Endothelial cell of umbilical vein (primary cell): ENCODE results near the gene SNAPC2. TPM values are rescaled to one million over a fixed set of nuclear protein-coding genes. Genes with fewer than 3 reads are reported as not detected.

Experiments used
- BruUV-seq: library from RNA; stranded (reverse); fragments of 400-500 nt; replicated peaks from 2 replicates; lab custom pipeline; 2021; lab: Mats Ljungman, UMichigan
- CTCF ChIA-PET: fragments of 300-600, 350-600 bp; sonication (Branson Sonifier 250); formaldehyde crosslinking; loops from one replicate; lab custom pipeline; 2021; ENCODE audit warnings: antibody characterized with exemption, inconsistent platforms; lab: Charles Lee
- POLR2A ChIA-PET: fragments of 300-600, 350-600 bp; sonication (Branson Sonifier 250); formaldehyde crosslinking; loops from one replicate; lab custom pipeline; 2021; ENCODE audit warnings: antibody characterized with exemption, inconsistent platforms; lab: Charles Lee
- DNase-seq: peaks from one replicate; pipeline ENCODE4 v3.0.0-alpha.2; 2011; ENCODE audit warnings: low read depth, low spot score
- FAIRE-seq: peaks from 2 replicates; lab custom pipeline; 2011; peaks lifted over from hg19 to GRCh38; lab: Jason Lieb, UNC
- H2AFZ ChIP-seq: 2 replicates; pipeline ENCODE4 v1.6.0; 2012; ENCODE audit warnings: low read depth, low read length, control low read depth, inconsistent platforms
- H3K27ac ChIP-seq: 2 replicates; pipeline ENCODE4 v1.5.1; 2011; ENCODE audit warnings: low read depth, mild to moderate bottlenecking, control low read depth, low read length, moderate library complexity; ENCODE audit not compliant: insufficient read depth
- H3K27me3 ChIP-seq, 2 experiments: 2 replicates each; pipeline versions ENCODE4 v1.6.0 to v1.6.1; 2011; ENCODE audit warnings: low read length in 2 of 2, mixed read lengths in 1 of 2; ENCODE audit not compliant: control insufficient read depth in 2 of 2, insufficient read depth in 2 of 2
- H3K36me3 ChIP-seq, 2 experiments: 2 replicates in 1 of 2; 3 replicates in 1 of 2; pipeline ENCODE4 v1.5.1; 2011; ENCODE audit warnings: low read length in 2 of 2, mild to moderate bottlenecking in 1 of 2, moderate library complexity in 1 of 2; ENCODE audit not compliant: control insufficient read depth in 2 of 2, insufficient read depth in 2 of 2; ENCODE audit errors: extremely low read depth in 1 of 2
- H3K4me1 ChIP-seq: 3 replicates; pipeline ENCODE4 v1.5.1; 2011; ENCODE audit warnings: mild to moderate bottlenecking, low read length; ENCODE audit not compliant: control insufficient read depth, insufficient read depth; ENCODE audit errors: extremely low read depth
- H3K4me2 ChIP-seq: 2 replicates; pipeline ENCODE4 v1.6.1; 2011; ENCODE audit warnings: low read length, control low read depth, mixed read lengths; ENCODE audit not compliant: insufficient read depth
- H3K4me3 ChIP-seq, 3 experiments: fragments of 200-600 bp in 1 of 3; sonication (generic), shearing (Covaris generic) in 1 of 3; replicated peaks in 1 of 3; 2 replicates each; pipeline ENCODE4 v1.5.1; 2011 to 2016; ENCODE audit warnings: control low read depth in 3 of 3, low read length in 3 of 3, mild to moderate bottlenecking in 2 of 3, inconsistent platforms in 1 of 3, low read depth in 1 of 3, moderate library complexity in 1 of 3; ENCODE audit not compliant: insufficient read depth in 1 of 3
- H3K79me2 ChIP-seq: 2 replicates; pipeline ENCODE4 v1.6.0; 2012; ENCODE audit warnings: low read length, inconsistent platforms; ENCODE audit not compliant: control insufficient read depth, insufficient read depth
- H3K9ac ChIP-seq: replicated peaks from 2 replicates; pipeline ENCODE3; 2011; ENCODE audit warnings: low read length, control low read depth; ENCODE audit not compliant: insufficient read depth; ENCODE audit errors: extremely low read depth
- H3K9me1 ChIP-seq: replicated peaks from 3 replicates; pipeline ENCODE4 v1.6.0; 2011; ENCODE audit warnings: mild to moderate bottlenecking, low read length; ENCODE audit not compliant: control insufficient read depth, insufficient read depth; ENCODE audit errors: extremely low read depth
- H3K9me3 ChIP-seq: replicated peaks from 2 replicates; pipeline ENCODE4 v1.5.1; 2012; ENCODE audit warnings: low read length, inconsistent platforms; ENCODE audit not compliant: control insufficient read depth, insufficient read depth
- H4K20me1 ChIP-seq: replicated peaks from 2 replicates; pipeline ENCODE3; 2011; ENCODE audit warnings: mild to moderate bottlenecking, low read length; ENCODE audit not compliant: control insufficient read depth, insufficient read depth; ENCODE audit errors: extremely low read depth
- EZH2 ChIP-seq: IDR thresholded peaks from 2 replicates; pipeline ENCODE4 v1.6.1; 2012; ENCODE audit warnings: borderline replicate concordance, low read depth, mild to moderate bottlenecking, moderate library complexity, low read length, inconsistent platforms; ENCODE audit not compliant: severe bottlenecking
- FOS ChIP-seq: IDR thresholded peaks from 2 replicates; pipeline ENCODE4 v1.6.1; 2011; ENCODE audit warnings: mild to moderate bottlenecking, low read length, moderate library complexity, borderline replicate concordance; ENCODE audit not compliant: insufficient read depth
- MAX ChIP-seq: IDR thresholded peaks from 2 replicates; pipeline ENCODE4 v1.6.1; 2011; ENCODE audit not compliant: insufficient read depth, insufficient read length
- POLR2A ChIP-seq: IDR thresholded peaks from 2 replicates; pipeline ENCODE4 v1.6.1; 2012; ENCODE audit warnings: low read depth, mild to moderate bottlenecking, control low read depth, low read length
- POLR2AphosphoS5 ChIP-seq: IDR thresholded peaks from 2 replicates; pipeline ENCODE4 v1.6.1; 2012; ENCODE audit warnings: low read depth, mild to moderate bottlenecking, control low read depth, low read length, moderate library complexity; ENCODE audit not compliant: insufficient read depth
- dilution Hi-C: fragments of 300-500 bp; cut with MboI; formaldehyde crosslinking; loops from one replicate; pipeline ENCODE4 v1.15.0; 2019; ENCODE audit warnings: low sequenced_read_pairs; ENCODE audit not compliant: extremely low pct_ligation_motif_present
- intact Hi-C: fragments of 100-400 bp; cut with micrococcal nuclease; formaldehyde crosslinking; loops from one replicate; pipeline ENCODE4 v1.10.0; 2022
- polyA plus RNA-seq, 4 experiments: library from polyadenylated mRNA; depleted of rRNA in 3 of 4; stranded (reverse) in 3 of 4; unstranded in 1 of 4; fragments of >200 nt; gene quantifications; 2 replicates each; pipeline versions ENCODE4 v1.2.1 to v1.2.3, GENCODE V29; 2011 to 2012; ENCODE audit warnings: missing spikeins in 1 of 4
- total RNA-seq: library from RNA; stranded (reverse); gene quantifications from 2 replicates; pipeline ENCODE4 v1.2.3, GENCODE V29; 2021
- TF ChIP-seq, protein P1 (sequence below), 2 donors: IDR thresholded peaks; 1 replicate in 1 of 2; 2 replicates in 1 of 2; pipeline ENCODE4 v1.5.1; 2011; ENCODE audit warnings: low read length in 2 of 2, mild to moderate bottlenecking in 2 of 2, moderate library complexity in 2 of 2, control low read depth in 1 of 2, inconsistent platforms in 1 of 2, low read depth in 1 of 2; ENCODE audit not compliant: insufficient read depth in 1 of 2; ENCODE audit errors: extremely low read depth in 1 of 2

SNAPC2 gene
- total and polyA plus RNA-seq, 2 donors (not counting 3 experiments of a cell fraction or from before 2014, with no cell fraction given), result 23.7 to 25.8 TPM

DNA sequence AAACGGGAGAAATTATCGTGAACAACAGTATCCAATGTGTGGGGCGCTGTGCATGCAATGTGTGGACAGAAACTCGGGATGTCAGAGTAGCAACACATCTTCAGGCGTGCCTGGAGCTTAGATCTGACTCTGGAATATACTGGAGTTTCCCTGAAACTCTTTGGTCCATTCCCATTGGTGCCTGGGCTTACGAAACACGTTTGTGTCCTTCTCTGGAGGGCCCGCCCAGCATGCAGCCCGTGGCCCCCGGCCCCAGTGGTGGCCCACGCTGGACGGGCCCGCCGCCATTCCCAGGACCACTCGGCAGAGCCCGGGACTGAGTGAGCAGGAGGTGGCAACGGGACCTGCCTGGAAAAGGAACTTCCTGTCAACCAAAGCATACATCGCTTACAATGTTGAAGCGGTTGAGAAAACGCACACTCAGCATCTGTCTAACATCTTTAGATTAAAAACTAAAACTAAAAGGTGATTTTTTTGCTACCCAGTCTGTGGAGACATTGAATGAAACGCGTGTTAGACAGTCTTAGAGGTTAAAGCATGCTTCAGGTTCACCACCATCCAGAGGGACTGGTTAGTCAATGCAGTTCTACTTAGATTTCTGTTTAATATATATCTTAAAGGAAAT is 42.6 kb downstream of the SNAPC2 start:
- intact Hi-C loops (no loop called here), dilution Hi-C loops (no loop called here)
- TF ChIP-seq, protein P1, sequence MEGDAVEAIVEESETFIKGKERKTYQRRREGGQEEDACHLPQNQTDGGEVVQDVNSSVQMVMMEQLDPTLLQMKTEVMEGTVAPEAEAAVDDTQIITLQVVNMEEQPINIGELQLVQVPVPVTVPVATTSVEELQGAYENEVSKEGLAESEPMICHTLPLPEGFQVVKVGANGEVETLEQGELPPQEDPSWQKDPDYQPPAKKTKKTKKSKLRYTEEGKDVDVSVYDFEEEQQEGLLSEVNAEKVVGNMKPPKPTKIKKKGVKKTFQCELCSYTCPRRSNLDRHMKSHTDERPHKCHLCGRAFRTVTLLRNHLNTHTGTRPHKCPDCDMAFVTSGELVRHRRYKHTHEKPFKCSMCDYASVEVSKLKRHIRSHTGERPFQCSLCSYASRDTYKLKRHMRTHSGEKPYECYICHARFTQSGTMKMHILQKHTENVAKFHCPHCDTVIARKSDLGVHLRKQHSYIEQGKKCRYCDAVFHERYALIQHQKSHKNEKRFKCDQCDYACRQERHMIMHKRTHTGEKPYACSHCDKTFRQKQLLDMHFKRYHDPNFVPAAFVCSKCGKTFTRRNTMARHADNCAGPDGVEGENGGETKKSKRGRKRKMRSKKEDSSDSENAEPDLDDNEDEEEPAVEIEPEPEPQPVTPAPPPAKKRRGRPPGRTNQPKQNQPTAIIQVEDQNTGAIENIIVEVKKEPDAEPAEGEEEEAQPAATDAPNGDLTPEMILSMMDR (IDR thresholded peaks at IDR 0.05; ENCODE audit: extremely low read depth in 1 of 2, insufficient read depth in 1 of 2, low read depth in 1 of 2, low read length in 2 of 2), result no peak
- TF ChIP-seq EZH2 (no peak), POLR2A (no peak), FOS (no peak), POLR2AphosphoS5 (no peak)
- Histone ChIP-seq H3K79me2 (no peaks in the 10 kb centered on the region), H3K4me1 (no peaks in the 10 kb centered on the region), H2AFZ (no peak overlapping the region), H3K4me3 (no peak overlapping the region), H3K27ac (no peak overlapping the region), H3K9me3 (no peaks in the 10 kb centered on the region), H3K9me1 (no peaks in the 10 kb centered on the region), H3K9ac (no peak overlapping the region), H4K20me1 (no peaks in the 10 kb centered on the region), H3K4me2 (no peak overlapping the region), H3K36me3 (peaks cover 22 to 34% of the 10 kb centered on the region in 2 experiments), H3K27me3 (no peaks in the 10 kb centered on the region)
- ChIA-PET CTCF (interaction anchor here (0.7 kb wide), 1 partner anchor 19 kb away, joined by 3 read pairs; the partner anchor contains the start of gene TIMM44), POLR2A (no interaction called here)
- TSS peak; percentile 39 for BruUV-seq
- DNase-seq (no peak), FAIRE-seq (no peak)

DNA sequence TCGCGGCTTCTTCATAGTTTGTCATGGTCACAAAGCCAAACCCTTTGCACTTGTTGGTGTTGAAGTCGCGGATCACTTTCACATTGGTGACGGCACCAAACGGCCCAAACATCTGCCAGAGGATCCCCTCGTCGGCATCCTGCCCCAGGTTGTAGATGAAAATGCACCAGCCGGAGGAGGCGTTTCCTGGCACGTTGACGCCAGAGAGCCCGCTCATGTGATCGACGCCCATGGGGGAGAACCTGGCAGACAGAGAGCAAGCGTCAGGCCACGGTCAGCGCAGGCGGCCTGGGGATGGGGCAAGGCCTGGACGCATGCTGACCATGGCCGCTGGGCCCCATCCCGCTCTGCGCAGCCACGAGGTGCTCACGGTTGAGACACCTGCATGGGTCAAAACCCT is 43.4 kb downstream of the SNAPC2 start:
- H3K4me1 ChIP-seq, result no peaks in the 10 kb centered on the region
- CTCF ChIA-PET, result no interaction called here
- dilution Hi-C loops, result no loop called here
- no peak overlapping the region for H3K27ac ChIP-seq
- H4K20me1 ChIP-seq, result no peaks in the 10 kb centered on the region
- H3K9me3 ChIP-seq, result no peaks in the 10 kb centered on the region
- intact Hi-C loops, result no loop called here
- no peak overlapping the region for H3K9ac ChIP-seq
- FAIRE-seq (no peak), DNase-seq (no peak)
- TF ChIP-seq POLR2A (no peak), EZH2 (no peak), MAX (no peak)
- peaks cover 24 to 41% of the 10 kb centered on the region in 2 experiments for H3K36me3 ChIP-seq
- no peaks in the 10 kb centered on the region for H3K9me1 ChIP-seq
- no peak overlapping the region for H3K4me2 ChIP-seq
- no TSS peak for BruUV-seq
- H3K4me3 ChIP-seq, result no peak overlapping the region
- POLR2A ChIA-PET, result no interaction called here
- H3K79me2 ChIP-seq, result no peaks in the 10 kb centered on the region
- H3K27me3 ChIP-seq, result no peaks in the 10 kb centered on the region
- H2AFZ ChIP-seq, result no peak overlapping the region
